SK-N-SH treated with all-trans-retinoic acid at 6 μM for 48 hours (cell line): ENCODE measurements around the gene SH3BP5.

Experiments used
- ATAC-seq: fragments of 200-7000 bp; cut with Tn5 transposase; 3 replicates; pipeline ENCODE4 v1.9.1; 2020; ENCODE audit warnings: mild to moderate bottlenecking, moderate library complexity
- ARNTL ChIP-seq: fragments of 450-650 bp; formaldehyde crosslinking; IDR thresholded peaks from 2 replicates; pipeline ENCODE4 v1.5.0; 2020; ENCODE audit warnings: low read depth, mild to moderate bottlenecking, moderate library complexity, borderline replicate concordance
- BACH2 ChIP-seq: fragments of 250-450 bp; sonication (Bioruptor Pico); IDR thresholded peaks from 2 replicates; pipeline ENCODE4 v1.9.0; 2021; ENCODE audit warnings: mild to moderate bottlenecking, borderline replicate concordance
- ESRRG ChIP-seq: fragments of 250-450 bp; sonication (Bioruptor Pico); IDR thresholded peaks from 2 replicates; pipeline ENCODE4 v1.6.1; 2021; ENCODE audit warnings: mild to moderate bottlenecking
- GLIS3 ChIP-seq: fragments of 250-450 bp; sonication (Bioruptor Pico); IDR thresholded peaks from 2 replicates; pipeline ENCODE4 v1.5.0; 2020; ENCODE audit warnings: mild to moderate bottlenecking, moderate library complexity
- ISL1 ChIP-seq: fragments of 250-450 bp; sonication (Bioruptor Pico); IDR thresholded peaks from 2 replicates; pipeline ENCODE4 v2.1.2; 2022; ENCODE audit warnings: mild to moderate bottlenecking, moderate library complexity
- OSR1 ChIP-seq: fragments of 250-450 bp; sonication (Bioruptor Pico); IDR thresholded peaks from 2 replicates; pipeline ENCODE4 v1.8.0; 2022; ENCODE audit warnings: moderate library complexity, mild to moderate bottlenecking, inconsistent platforms
- PPARA ChIP-seq: fragments of 250-450 bp; sonication (Bioruptor Pico); IDR thresholded peaks from 2 replicates; pipeline ENCODE4 v1.5.0; 2020; ENCODE audit warnings: mild to moderate bottlenecking, borderline replicate concordance
- RARB ChIP-seq: fragments of 250-450 bp; sonication (Bioruptor Pico); IDR thresholded peaks from 2 replicates; pipeline ENCODE4 v1.8.0; 2021; ENCODE audit warnings: mild to moderate bottlenecking, moderate library complexity
- SNAI2 ChIP-seq: fragments of 250-450 bp; sonication (Bioruptor Pico); IDR thresholded peaks from 2 replicates; pipeline ENCODE4 v1.5.0; 2020; ENCODE audit warnings: mild to moderate bottlenecking, moderate library complexity
- TOX ChIP-seq: fragments of 250-450 bp; sonication (Bioruptor Pico); IDR thresholded peaks from 2 replicates; pipeline ENCODE4 v1.8.0; 2021; ENCODE audit warnings: mild to moderate bottlenecking, moderate library complexity, borderline replicate concordance
- ZC3H10 ChIP-seq: fragments of 250-450 bp; sonication (Bioruptor Pico); IDR thresholded peaks from 2 replicates; pipeline ENCODE4 v1.5.1; 2021; ENCODE audit warnings: mild to moderate bottlenecking, moderate library complexity
- ZFP30 ChIP-seq: fragments of 450-650 bp; formaldehyde crosslinking; IDR thresholded peaks from 2 replicates; pipeline ENCODE4 v1.5.0; 2022; ENCODE audit warnings: mild to moderate bottlenecking, moderate library complexity
- ZNF565 ChIP-seq: fragments of 450-650 bp; formaldehyde crosslinking; conservative IDR thresholded peaks from 2 replicates; pipeline ENCODE4 v1.5.0; 2020; ENCODE audit warnings: low read depth, mild to moderate bottlenecking, moderate library complexity
- ZNF8 ChIP-seq: fragments of 450-650 bp; formaldehyde crosslinking; IDR thresholded peaks from 2 replicates; pipeline ENCODE4 v1.5.0; 2020; ENCODE audit warnings: mild to moderate bottlenecking, moderate library complexity
- TF ChIP-seq, protein P1 (sequence below): fragments of 250-450 bp; sonication (Bioruptor Pico); IDR thresholded peaks from 2 replicates; pipeline ENCODE4 v1.8.0; 2020; ENCODE audit warnings: mild to moderate bottlenecking, moderate library complexity, borderline replicate concordance
- TF ChIP-seq, protein P2 (sequence below): fragments of 250-450 bp; sonication (Bioruptor Pico); IDR thresholded peaks from 2 replicates; pipeline ENCODE4 v1.5.1; 2021; ENCODE audit warnings: mild to moderate bottlenecking, moderate library complexity
- TF ChIP-seq, protein P3 (sequence below): fragments of 250-450 bp; sonication (Bioruptor Pico); IDR thresholded peaks from 2 replicates; pipeline ENCODE4 v1.8.0; 2021; ENCODE audit warnings: low read depth, mild to moderate bottlenecking, moderate library complexity, borderline replicate concordance
- TF ChIP-seq, protein P4 (sequence below): fragments of 250-450 bp; sonication (Bioruptor Pico); IDR thresholded peaks from 2 replicates; pipeline ENCODE4 v1.5.0; 2020; ENCODE audit warnings: mild to moderate bottlenecking, moderate library complexity
- TF ChIP-seq, protein P5 (sequence below): fragments of 250-450 bp; sonication (Bioruptor Pico); IDR thresholded peaks from 2 replicates; pipeline ENCODE4 v1.5.1; 2020; ENCODE audit warnings: low read depth, mild to moderate bottlenecking, moderate library complexity

SH3BP5 gene

DNA sequence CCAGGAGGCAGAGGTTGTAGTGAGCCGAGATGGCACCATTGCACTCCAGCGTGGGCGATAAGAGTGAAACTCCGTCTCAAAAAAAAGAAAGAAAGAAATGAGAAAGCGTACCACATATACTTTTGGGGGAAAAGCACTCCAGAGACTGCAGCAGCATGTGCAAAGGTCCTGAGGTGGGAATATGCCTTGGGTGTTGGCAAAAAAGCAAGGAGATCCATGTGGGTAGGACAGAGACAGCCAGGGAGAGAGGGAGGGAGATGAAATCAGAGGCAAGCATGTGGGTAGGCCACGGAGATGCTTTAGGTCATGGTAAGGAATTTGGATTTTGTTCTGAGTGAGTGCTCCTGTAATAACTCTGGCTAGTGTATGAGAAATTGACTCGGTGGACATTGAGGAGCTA, 3.7 kb upstream of the SH3BP5 start (continued):
- TF ChIP-seq, protein P1, sequence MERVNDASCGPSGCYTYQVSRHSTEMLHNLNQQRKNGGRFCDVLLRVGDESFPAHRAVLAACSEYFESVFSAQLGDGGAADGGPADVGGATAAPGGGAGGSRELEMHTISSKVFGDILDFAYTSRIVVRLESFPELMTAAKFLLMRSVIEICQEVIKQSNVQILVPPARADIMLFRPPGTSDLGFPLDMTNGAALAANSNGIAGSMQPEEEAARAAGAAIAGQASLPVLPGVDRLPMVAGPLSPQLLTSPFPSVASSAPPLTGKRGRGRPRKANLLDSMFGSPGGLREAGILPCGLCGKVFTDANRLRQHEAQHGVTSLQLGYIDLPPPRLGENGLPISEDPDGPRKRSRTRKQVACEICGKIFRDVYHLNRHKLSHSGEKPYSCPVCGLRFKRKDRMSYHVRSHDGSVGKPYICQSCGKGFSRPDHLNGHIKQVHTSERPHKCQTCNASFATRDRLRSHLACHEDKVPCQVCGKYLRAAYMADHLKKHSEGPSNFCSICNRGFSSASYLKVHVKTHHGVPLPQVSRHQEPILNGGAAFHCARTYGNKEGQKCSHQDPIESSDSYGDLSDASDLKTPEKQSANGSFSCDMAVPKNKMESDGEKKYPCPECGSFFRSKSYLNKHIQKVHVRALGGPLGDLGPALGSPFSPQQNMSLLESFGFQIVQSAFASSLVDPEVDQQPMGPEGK (CRISPR knock-in tag) = no peak

DNA sequence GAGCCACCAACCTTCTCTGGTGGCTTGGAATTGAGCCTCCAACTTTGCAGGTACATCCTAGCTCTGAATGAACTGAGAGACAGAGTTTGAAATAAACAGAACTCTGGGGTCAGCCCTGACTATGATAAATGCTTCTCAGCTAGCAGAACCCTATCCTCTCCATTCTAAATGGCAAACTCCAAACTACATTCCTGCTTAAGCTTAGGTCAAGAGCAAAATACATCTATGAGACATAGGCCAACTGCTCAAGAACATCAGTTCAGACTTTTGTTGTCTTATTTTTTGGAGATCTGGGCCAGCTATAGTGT, 1.5 kb upstream of the SH3BP5 start:
- no peak for ATAC-seq
- no peak for TF ChIP-seq ARNTL (CRISPR knock-in tag)
- TF ChIP-seq ZC3H10 (CRISPR knock-in tag) = no peak
- TF ChIP-seq, protein P2, sequence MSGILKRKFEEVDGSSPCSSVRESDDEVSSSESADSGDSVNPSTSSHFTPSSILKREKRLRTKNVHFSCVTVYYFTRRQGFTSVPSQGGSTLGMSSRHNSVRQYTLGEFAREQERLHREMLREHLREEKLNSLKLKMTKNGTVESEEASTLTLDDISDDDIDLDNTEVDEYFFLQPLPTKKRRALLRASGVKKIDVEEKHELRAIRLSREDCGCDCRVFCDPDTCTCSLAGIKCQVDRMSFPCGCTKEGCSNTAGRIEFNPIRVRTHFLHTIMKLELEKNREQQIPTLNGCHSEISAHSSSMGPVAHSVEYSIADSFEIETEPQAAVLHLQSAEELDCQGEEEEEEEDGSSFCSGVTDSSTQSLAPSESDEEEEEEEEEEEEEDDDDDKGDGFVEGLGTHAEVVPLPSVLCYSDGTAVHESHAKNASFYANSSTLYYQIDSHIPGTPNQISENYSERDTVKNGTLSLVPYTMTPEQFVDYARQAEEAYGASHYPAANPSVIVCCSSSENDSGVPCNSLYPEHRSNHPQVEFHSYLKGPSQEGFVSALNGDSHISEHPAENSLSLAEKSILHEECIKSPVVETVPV = no peak
- TF ChIP-seq GLIS3 (CRISPR knock-in tag) = no peak
- TF ChIP-seq RARB (CRISPR knock-in tag) = no peak
- TF ChIP-seq, protein P1 (CRISPR knock-in tag) = no peak
- TF ChIP-seq ZFP30 (CRISPR knock-in tag) = no peak
- TF ChIP-seq, protein P3, sequence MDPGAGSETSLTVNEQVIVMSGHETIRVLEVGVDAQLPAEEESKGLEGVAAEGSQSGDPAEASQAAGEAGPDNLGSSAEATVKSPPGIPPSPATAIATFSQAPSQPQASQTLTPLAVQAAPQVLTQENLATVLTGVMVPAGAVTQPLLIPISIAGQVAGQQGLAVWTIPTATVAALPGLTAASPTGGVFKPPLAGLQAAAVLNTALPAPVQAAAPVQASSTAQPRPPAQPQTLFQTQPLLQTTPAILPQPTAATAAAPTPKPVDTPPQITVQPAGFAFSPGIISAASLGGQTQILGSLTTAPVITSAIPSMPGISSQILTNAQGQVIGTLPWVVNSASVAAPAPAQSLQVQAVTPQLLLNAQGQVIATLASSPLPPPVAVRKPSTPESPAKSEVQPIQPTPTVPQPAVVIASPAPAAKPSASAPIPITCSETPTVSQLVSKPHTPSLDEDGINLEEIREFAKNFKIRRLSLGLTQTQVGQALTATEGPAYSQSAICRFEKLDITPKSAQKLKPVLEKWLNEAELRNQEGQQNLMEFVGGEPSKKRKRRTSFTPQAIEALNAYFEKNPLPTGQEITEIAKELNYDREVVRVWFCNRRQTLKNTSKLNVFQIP (CRISPR knock-in tag) = no peak
- TF ChIP-seq BACH2 (CRISPR knock-in tag) = no peak
- no peak for TF ChIP-seq OSR1 (CRISPR knock-in tag)
- TF ChIP-seq PPARA (CRISPR knock-in tag) = no peak
- TF ChIP-seq SNAI2 (CRISPR knock-in tag) = no peak
- no peak for TF ChIP-seq ISL1 (CRISPR knock-in tag)
- TF ChIP-seq ZNF565 (CRISPR knock-in tag) = no peak
- TF ChIP-seq, protein P4, sequence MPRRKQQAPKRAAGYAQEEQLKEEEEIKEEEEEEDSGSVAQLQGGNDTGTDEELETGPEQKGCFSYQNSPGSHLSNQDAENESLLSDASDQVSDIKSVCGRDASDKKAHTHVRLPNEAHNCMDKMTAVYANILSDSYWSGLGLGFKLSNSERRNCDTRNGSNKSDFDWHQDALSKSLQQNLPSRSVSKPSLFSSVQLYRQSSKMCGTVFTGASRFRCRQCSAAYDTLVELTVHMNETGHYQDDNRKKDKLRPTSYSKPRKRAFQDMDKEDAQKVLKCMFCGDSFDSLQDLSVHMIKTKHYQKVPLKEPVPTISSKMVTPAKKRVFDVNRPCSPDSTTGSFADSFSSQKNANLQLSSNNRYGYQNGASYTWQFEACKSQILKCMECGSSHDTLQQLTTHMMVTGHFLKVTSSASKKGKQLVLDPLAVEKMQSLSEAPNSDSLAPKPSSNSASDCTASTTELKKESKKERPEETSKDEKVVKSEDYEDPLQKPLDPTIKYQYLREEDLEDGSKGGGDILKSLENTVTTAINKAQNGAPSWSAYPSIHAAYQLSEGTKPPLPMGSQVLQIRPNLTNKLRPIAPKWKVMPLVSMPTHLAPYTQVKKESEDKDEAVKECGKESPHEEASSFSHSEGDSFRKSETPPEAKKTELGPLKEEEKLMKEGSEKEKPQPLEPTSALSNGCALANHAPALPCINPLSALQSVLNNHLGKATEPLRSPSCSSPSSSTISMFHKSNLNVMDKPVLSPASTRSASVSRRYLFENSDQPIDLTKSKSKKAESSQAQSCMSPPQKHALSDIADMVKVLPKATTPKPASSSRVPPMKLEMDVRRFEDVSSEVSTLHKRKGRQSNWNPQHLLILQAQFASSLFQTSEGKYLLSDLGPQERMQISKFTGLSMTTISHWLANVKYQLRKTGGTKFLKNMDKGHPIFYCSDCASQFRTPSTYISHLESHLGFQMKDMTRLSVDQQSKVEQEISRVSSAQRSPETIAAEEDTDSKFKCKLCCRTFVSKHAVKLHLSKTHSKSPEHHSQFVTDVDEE (CRISPR knock-in tag) = no peak
- no peak for TF ChIP-seq ESRRG (CRISPR knock-in tag)
- no peak for TF ChIP-seq TOX (CRISPR knock-in tag)

DNA sequence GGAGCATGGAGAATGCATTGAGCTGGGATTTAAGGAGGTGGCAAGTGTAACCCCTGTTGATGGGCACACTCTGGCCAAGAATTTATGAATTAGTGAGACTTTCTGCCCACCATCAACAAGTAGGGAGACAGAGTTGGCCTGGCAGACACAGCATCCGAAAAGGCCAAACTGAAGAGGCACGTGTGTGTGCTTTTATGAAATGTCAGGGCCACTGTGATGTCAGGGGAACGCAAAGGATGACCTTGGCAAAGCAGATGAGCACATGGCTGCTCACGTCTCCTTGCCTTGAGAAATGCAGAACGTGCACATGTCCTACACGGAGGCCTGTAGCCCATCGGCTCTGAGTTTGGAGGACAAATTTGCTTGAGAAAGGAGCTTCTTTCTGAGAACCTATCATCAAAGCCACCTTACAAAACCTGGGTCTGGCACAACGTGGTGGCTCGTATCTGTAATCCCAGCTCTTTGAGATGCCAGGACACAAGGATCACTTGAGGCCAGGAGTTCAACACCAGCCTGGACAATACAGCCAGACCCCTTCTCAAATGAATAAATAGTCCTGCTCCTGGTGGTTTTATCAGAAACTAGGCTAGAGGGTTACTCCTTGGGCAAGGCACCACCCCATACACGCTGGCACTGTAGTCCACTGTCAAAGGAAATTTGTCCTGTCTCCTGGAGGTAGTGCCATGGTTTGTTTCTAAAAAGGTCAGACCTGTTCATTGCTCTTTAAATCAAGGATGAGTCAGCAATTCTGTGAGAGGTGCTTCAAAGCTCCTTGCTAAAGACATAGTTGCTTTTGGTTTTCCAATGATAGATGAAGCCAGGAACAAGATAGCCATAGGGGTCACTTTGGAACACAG, 941 bp upstream of the SH3BP5 start:
- ATAC-seq = no peak
- TF ChIP-seq ZNF8 (CRISPR knock-in tag) (no peak), OSR1 (CRISPR knock-in tag) (no peak), RARB (CRISPR knock-in tag) (no peak)
- TF ChIP-seq, protein P5, sequence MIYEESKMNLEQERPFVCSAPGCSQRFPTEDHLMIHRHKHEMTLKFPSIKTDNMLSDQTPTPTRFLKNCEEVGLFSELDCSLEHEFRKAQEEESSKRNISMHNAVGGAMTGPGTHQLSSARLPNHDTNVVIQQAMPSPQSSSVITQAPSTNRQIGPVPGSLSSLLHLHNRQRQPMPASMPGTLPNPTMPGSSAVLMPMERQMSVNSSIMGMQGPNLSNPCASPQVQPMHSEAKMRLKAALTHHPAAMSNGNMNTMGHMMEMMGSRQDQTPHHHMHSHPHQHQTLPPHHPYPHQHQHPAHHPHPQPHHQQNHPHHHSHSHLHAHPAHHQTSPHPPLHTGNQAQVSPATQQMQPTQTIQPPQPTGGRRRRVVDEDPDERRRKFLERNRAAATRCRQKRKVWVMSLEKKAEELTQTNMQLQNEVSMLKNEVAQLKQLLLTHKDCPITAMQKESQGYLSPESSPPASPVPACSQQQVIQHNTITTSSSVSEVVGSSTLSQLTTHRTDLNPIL = no peak
